ENCODE measurements around the gene CDX2. TPM values are rescaled to one million over a fixed set of nuclear protein-coding genes. Genes with fewer than 3 reads are reported as not detected.

Gene CDX2
- total RNA-seq, 4 donors from 2014 or later: not detected

DNA sequence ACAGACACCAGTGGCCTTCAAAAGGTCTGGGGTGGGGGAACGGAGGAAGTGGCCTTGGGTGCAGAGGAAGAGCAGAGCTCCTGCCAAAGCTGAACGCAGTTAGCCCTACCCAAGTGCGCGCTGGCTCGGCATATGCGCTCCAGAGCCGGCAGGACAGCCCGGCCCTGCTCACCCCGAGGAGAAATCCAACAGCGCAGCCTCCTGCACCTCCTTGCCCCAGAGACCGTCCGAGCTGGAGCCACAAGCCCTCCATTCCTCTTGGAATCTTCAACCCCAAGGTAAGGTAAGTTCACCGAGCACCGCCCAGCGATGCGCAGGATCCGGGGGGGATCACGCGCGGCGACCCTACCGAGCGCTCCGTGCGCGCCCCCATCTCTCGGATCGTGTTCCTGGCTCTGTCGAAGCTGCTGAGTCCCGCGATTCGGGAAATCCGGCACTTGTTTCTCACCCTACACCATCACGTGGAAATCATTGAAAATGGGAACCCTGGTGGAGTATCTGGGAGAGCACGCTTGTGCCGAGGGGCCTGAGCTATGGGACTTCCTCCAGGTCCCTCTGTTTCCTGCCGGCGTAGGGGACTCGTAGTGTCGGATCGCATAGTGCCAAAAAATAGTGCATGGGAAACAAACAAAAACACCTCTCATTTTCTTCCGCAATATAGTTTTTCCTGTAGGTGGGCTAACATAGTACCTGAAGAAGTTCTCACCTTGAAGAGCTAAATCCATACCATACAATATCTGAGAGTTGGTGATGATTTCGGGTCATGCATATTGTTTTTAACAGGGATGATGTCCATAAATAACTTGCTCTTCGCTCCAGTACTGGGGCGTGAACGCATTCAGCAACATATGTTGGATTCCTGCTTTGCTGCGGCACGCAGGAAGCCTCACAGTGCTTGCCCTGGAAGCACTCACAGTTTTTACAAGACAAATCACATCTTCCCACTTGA lies 40.0 kb downstream of the CDX2 start:
- TF ChIP-seq, protein P1, sequence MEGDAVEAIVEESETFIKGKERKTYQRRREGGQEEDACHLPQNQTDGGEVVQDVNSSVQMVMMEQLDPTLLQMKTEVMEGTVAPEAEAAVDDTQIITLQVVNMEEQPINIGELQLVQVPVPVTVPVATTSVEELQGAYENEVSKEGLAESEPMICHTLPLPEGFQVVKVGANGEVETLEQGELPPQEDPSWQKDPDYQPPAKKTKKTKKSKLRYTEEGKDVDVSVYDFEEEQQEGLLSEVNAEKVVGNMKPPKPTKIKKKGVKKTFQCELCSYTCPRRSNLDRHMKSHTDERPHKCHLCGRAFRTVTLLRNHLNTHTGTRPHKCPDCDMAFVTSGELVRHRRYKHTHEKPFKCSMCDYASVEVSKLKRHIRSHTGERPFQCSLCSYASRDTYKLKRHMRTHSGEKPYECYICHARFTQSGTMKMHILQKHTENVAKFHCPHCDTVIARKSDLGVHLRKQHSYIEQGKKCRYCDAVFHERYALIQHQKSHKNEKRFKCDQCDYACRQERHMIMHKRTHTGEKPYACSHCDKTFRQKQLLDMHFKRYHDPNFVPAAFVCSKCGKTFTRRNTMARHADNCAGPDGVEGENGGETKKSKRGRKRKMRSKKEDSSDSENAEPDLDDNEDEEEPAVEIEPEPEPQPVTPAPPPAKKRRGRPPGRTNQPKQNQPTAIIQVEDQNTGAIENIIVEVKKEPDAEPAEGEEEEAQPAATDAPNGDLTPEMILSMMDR (IDR thresholded peaks at IDR 0.05; ENCODE audit: low read depth): no peak

DNA sequence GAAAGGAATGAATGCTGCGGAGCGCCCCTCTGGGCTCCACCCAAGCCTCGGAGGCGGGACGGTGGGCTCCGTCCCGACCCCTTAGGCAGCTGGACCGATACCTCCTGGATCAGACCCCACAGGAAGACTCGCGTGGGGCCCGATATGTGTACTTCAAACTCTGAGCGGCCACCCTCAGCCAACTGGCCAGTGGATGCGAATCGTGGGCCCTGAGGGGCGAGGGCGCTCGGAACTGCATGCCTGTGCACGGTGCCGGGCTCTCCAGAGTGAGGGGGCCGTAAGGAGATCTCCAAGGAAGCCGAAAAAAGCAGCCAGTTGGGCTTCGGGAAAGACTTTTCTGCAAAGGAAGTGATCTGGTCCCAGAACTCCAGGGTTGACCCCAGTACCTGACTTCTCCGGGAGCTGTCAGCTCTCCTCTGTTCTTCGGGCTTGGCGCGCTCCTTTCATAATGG lies 40.7 kb downstream of the CDX2 start:
- TF ChIP-seq, protein P1 (IDR thresholded peaks at IDR 0.05; ENCODE audit: low read depth): no peak

DNA sequence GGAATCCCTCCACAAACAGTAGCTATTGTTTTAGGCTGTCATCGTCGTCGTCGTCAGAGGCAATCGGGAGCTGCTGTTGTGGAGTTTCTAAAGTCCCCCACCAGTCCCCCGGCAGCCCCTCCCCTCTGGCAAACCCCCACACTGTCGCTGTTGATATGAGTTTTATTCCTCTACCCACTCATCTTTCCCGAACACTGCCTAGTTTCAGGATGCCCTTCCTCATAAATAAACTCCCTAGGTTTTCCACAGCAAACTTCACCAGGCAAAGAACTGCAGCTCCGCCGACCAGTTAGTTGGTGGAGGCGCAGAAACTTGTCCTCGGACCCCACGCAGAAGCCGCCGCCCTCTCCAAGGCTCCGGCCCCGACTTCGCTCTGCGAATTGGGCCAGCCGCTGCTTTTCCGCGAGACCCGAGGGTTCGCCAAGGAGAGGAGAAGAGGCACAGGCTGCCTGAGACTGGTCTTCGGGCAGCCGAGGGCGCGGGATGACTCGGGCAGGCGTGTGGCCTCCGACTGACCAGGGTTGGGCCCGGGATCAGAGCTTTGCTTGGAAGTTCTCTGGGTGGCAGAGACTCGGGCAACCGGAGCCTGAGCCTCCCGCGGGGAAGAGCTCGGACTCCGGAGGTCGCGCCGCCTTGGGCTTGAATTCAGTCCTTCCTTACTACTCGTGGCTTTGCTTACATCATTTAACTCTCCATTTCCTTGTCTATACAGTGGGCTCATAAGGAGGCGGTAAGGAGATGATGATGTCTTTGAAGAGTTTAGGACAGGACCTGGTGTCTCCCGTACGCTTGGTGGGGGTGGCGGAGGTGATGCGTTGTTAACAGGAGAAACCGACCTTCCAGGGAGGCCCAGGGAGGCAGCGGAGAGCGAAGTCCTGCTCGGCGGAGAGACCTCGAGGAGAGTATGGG lies 41.4 kb downstream of the CDX2 start:
- TF ChIP-seq, protein P1 (IDR thresholded peaks at IDR 0.05; ENCODE audit: low read depth): no peak

DNA sequence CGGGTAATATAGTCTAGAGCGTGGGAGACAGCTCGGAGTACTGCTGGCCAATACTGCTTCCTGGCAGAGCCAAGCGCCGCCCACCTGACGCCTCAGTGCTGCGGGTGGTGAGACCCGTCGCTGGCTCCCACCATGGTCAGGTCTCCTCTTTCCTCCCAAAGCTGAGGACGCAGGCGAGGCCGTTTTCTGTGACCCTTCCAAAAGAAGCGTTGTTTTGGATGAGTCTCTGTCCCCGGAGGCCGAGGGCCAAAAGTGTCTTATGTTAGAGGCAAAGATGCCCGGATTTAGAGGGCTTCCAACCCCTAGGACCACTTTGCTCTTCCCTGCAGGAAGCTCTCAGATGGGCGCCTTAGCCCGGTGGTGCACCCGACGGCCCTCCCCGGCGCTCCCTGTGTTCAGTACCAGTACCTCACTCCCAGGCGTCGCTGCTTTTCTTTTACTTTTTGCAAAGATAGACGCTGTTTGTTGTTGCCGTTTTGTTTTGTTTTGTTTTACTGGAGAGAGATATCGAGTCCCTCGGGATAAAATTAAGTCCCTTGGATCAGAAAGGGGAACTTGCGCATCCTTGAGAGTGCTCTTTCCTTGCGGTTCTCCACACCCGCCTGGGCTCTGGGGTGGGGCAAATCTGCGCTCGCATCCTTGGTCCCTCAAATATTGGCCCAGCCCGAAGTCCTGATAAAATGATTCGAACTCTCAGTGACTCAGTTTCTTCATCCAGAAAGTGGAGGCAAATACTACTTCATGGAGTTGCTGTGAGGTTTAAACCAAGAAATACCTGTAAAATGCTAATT lies 42.3 kb downstream of the CDX2 start:
- TF ChIP-seq, protein P1 (IDR thresholded peaks at IDR 0.05; ENCODE audit: low read depth): no peak

DNA sequence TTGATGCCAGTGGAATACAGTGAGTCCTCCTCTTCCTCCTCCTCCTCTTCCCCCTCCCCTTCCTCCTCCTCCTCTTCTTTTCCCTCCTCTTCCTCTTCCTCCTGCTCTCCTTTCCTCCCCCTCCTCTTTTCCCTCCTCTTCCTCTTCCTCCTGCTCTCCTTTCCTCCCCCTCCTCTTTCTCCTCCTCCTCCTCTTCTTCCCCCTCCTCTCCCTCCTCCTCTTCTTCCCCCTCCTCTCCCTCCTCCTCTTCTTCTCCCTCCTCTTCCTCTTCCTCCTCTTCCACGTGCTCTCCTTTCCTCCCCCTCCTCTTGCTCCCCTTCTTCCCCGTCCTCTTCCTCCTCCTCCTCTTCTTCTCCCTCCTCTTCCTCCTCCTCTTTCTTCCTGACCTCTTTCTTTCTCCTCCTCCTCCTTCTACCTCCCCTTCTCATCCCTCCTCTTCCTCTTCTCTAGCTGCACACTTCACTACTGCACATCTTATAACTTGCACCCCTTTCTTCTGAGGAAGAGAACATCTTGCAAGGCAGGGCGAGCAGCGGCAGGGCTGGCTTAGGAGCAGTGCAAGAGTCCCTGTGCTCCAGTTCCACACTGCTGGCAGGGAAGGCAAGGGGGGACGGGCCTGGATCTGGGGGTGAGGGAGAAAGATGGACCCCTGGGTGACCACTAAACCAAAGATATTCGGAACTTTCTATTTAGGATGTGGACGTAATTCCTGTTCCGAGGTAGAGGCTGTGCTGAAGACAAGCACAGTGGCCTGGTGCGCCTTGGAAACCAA lies 43.7 kb downstream of the CDX2 start:
- TF ChIP-seq, protein P1 (IDR thresholded peaks at IDR 0.05; ENCODE audit: low read depth): no peak

DNA sequence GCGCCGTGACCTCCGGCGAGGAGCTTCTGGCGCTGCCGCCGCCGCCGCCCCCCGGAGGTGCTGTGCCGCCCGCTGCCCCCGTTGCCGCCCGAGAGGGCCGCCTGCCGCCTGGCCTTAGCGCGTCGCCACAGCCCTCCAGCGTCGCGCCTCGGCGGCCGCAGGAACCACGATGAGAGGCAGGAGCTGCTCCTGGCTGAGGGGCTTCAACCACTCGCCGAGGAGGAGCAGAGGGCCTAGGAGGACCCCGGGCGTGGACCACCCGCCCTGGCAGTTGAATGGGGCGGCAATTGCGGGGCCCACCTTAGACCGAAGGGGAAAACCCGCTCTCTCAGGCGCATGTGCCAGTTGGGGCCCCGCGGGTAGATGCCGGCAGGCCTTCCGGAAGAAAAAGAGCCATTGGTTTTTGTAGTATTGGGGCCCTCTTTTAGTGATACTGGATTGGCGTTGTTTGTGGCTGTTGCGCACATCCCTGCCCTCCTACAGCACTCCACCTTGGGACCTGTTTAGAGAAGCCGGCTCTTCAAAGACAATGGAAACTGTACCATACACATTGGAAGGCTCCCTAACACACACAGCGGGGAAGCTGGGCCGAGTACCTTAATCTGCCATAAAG lies 44.5 kb downstream of the CDX2 start:
- TF ChIP-seq, protein P1 (IDR thresholded peaks at IDR 0.05; ENCODE audit: low read depth): no peak

Data from subcutaneous adipose tissue (tissue), 4 donors.